Measurements from ENCODE around the gene GAMT.

Gene GAMT

DNA sequence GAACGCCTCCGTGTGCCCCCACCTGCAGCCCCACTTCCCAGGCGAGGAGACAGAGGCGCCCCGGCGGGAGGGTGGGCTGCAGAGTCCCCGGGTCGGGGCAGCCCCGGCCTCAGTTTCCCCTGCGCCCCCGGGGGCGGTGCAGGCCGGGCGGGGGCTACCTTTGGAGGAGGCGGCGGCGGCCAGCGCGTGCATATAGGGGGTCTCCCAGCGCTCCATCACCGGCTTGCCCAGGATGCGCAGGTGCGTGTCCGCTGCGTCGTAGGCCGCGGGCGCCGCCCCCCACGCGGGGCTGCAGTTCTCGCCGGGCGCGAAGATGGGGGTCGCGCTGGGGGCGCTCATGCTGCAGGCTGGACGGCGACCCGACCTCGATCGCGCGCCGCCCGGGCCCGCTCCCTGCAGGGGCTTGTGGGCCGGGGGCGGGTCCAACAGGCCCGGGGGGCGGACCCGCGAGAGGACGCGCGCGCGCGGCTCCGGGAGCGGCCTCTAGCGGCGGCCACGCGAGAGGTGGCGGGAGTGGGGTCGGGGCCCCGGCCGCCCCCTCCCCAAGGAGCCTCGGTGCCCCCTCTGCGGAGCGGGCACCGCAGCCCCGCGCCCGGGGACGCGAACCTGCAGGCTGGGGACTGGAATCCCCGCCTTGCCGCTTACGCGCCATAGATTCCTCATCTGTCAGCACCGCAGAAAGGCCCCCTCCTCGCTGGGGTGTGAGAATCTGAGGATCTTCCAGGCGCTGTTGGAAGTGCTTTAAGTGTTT lies at the start of gene GAMT:
GAMT (minus strand) TSS at position 405 of the 751 bp plus-strand sequence; CDS start at position 339, 66 bp downstream.
- DNase-seq (ENCODE audit: extremely low read depth, insufficient read length), result peak; percentile 66
- TF ChIP-seq, protein P1, sequence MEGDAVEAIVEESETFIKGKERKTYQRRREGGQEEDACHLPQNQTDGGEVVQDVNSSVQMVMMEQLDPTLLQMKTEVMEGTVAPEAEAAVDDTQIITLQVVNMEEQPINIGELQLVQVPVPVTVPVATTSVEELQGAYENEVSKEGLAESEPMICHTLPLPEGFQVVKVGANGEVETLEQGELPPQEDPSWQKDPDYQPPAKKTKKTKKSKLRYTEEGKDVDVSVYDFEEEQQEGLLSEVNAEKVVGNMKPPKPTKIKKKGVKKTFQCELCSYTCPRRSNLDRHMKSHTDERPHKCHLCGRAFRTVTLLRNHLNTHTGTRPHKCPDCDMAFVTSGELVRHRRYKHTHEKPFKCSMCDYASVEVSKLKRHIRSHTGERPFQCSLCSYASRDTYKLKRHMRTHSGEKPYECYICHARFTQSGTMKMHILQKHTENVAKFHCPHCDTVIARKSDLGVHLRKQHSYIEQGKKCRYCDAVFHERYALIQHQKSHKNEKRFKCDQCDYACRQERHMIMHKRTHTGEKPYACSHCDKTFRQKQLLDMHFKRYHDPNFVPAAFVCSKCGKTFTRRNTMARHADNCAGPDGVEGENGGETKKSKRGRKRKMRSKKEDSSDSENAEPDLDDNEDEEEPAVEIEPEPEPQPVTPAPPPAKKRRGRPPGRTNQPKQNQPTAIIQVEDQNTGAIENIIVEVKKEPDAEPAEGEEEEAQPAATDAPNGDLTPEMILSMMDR (IDR thresholded peaks at IDR 0.05; ENCODE audit: insufficient read depth, low read length, poor library complexity, severe bottlenecking), result no peak

DNA sequence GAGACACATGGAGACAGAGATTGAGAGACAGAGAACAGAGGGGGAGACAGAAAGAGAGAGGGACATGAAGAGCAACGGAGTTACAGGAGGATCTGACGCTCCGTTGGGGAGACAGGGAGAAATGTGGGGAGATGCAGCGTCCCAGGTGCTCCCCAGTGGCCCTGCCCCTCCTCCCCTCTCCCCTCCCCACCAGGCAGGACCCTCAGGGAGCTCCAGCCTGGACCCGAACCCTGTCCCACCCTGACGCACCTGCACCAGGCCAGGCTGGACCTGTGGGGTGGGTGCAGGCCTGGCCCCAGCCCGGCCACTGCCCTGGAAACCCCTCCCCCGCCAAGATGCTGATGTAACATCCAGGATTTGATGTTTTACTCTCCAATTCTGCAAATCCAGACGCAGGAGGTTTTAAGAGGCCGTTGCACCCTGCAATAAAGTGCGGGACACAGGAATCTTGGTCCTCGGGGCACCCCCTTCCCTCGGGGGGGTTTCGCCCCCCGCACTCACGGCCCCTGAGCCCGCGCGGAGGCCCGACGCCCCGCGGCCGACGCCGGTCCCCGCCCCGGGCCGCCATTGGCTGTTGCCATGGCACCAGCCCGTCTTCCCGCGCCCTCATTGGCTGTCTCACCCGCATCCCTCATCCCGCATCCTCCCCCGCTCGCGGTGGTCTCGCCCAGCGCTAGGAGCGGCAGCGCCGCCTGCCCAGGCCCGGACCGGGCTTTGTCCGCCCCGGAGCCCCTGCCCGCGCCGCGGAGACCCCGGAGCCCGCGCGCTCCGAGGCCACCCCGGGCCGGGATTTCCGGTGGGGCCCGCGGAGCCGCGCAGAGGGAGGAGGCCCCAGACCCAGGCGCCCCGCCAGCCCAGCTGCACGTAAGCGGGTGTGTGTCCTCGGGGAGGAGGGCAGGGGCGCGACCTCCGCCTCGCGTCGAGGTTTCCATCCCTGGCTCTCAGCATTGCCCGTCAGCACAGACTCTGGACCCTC lies 48.4 kb upstream of the GAMT start, which contains the start of gene APC2:
APC2 (plus strand) TSS at position 655 of the 976 bp plus-strand sequence. CDS start 2,881 bp downstream, outside the sequence.
- H3K27me3 ChIP-seq (replicated peaks; ENCODE audit: control insufficient read depth, insufficient read depth, low read length), result peaks cover 5% of the 10 kb centered on the region

More for the DNA sequence above, at the start of gene GAMT:
- no peaks in the 10 kb centered on the region for H3K27me3 ChIP-seq (replicated peaks; ENCODE audit: control insufficient read depth, insufficient read depth, low read length)
- H3K4me3 ChIP-seq (replicated peaks; ENCODE audit: low read depth, low read length), result peak within 1 kb of the TSS; percentile 71
- H3K36me3 ChIP-seq (ENCODE audit: control insufficient read depth, insufficient read depth, low read length), result peaks cover 3% of the 10 kb centered on the region; the same call in 1 of the 2 replicates

DNA sequence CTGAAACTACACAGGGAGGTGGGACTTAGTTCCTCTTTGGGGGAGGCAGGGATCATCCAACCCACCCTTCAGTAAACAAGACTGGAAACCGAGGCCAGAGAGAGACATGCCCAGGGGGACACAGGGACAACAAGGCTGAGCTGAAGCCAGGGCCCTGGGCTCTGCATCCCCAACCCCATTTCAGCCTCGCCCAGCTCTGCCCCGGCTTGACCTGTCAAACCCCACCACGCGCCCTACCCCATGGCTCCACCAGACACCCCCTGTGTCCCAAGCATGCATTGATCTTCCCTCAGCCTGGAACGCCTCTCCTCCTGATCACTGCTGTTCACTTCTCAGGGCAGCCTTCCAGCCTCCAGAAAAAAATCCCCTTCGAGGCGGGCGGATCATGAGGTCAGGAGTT lies 46.6 kb upstream of the GAMT start:
- peaks cover 5% of the 10 kb centered on the region for H3K27me3 ChIP-seq (replicated peaks; ENCODE audit: control insufficient read depth, insufficient read depth, low read length)
- no peaks in the 10 kb centered on the region; the same call in 1 of the 2 replicates for H3K36me3 ChIP-seq (ENCODE audit: control insufficient read depth, insufficient read depth, low read length)
- no peak overlapping the region for H3K4me3 ChIP-seq (replicated peaks; ENCODE audit: low read depth, low read length)
- no peak for DNase-seq (ENCODE audit: extremely low read depth, insufficient read length)
- TF ChIP-seq, protein P1 (IDR thresholded peaks at IDR 0.05; ENCODE audit: insufficient read depth, low read length, poor library complexity, severe bottlenecking), result no peak

More for the DNA sequence above, 48.4 kb upstream of the GAMT start, which contains the start of gene APC2:
- H3K4me3 ChIP-seq (replicated peaks; ENCODE audit: low read depth, low read length), result no peak within 1 kb of the TSS
- TF ChIP-seq, protein P1 (IDR thresholded peaks at IDR 0.05; ENCODE audit: insufficient read depth, low read length, poor library complexity, severe bottlenecking), result no peak
- DNase-seq (ENCODE audit: extremely low read depth, insufficient read length), result no peak
- H3K36me3 ChIP-seq (ENCODE audit: control insufficient read depth, insufficient read depth, low read length), result no peaks in the 10 kb centered on the region

- H3K36me3 ChIP-seq (ENCODE audit: control insufficient read depth, insufficient read depth, low read length), result peaks cover 4% of the 10 kb centered on the region
- H3K27me3 ChIP-seq (replicated peaks; ENCODE audit: control insufficient read depth, insufficient read depth, low read length), result peaks cover 5% of the 10 kb centered on the region
- H3K4me3 ChIP-seq (replicated peaks; ENCODE audit: low read depth, low read length), result no peak overlapping the region
- DNase-seq (ENCODE audit: extremely low read depth, insufficient read length), result no peak
- TF ChIP-seq, protein P1 (IDR thresholded peaks at IDR 0.05; ENCODE audit: insufficient read depth, low read length, poor library complexity, severe bottlenecking), result no peak
Observed at GRCh38 chr19:1447504-1447903, 46.2 kb upstream of the GAMT start.

DNA sequence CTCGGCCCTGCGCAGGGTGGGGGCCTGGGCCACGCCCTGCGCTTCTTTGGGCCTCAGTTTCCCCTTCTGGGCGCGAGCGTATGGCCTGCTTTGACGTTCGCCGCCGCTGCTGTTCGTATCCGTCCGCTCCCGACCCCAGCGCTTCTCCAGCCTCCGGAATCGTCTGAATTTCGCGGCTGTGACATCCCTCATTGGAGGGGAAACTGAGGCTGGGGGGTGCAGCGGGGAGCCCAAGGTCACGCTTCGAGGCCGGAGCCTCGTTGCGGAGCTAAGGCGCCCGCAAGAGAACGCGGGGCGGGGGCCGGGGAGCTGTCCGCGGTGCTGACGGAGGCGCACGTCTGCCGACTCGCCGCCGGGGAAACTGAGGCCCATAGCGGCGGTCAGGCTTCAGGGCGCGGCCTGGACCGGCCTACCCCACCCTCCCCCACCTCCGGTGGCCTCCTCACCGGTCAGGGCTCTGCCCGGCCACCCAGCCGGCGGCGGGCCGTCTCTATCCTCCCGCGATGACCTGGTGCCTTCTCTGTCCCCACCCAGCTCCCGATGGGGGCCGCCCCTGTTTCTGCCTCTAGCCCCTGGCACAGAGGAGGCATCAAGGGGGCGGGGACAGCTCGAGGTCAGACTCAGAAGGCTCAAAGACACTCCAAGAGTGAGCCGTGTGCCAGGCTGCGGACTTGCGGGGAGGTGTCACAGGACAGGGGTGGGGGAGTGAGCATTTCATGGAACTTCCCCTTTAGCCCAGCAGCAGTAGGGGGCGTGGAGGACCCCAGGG lies 45.6 kb upstream of the GAMT start:
- DNase-seq (ENCODE audit: extremely low read depth, insufficient read length), result no peak

More for the DNA sequence above, 45.6 kb upstream of the GAMT start:
- TF ChIP-seq, protein P1 (IDR thresholded peaks at IDR 0.05; ENCODE audit: insufficient read depth, low read length, poor library complexity, severe bottlenecking), result no peak
- H3K4me3 ChIP-seq (replicated peaks; ENCODE audit: low read depth, low read length), result no peak overlapping the region
- H3K27me3 ChIP-seq (replicated peaks; ENCODE audit: control insufficient read depth, insufficient read depth, low read length), result peaks cover 5% of the 10 kb centered on the region
- peaks cover 6% of the 10 kb centered on the region for H3K36me3 ChIP-seq (ENCODE audit: control insufficient read depth, insufficient read depth, low read length)

Measured in GM06990 (cell line).